PC-3 (cell line): Measurements from ENCODE around the gene MASP1. TPM values are rescaled to one million over a fixed set of nuclear protein-coding genes. Genes with fewer than 3 reads are reported as not detected.

ENCODE experiments used
- ATAC-seq: fragments of 200-7000 bp; cut with Tn5 transposase; 2 replicates; pipeline ENCODE4 v1.9.1; 2020; ENCODE audit warnings: mild to moderate bottlenecking, moderate library complexity
- BruUV-seq: library from RNA; stranded (reverse); fragments of 400-500 nt; replicated peaks from 2 replicates; lab custom pipeline; 2021; lab: Mats Ljungman, UMichigan
- CTCF ChIA-PET: fragments of 300-600 bp; sonication (Branson Sonifier 250); formaldehyde crosslinking; loops from one replicate; lab custom pipeline; 2022; ENCODE audit warnings: antibody characterized with exemption; lab: Charles Lee
- POLR2A ChIA-PET: fragments of 300-600 bp; sonication (Branson Sonifier 250); formaldehyde crosslinking; loops from one replicate; lab custom pipeline; 2022; ENCODE audit warnings: antibody characterized with exemption; ENCODE audit not compliant: unreplicated experiment; lab: Charles Lee
- DNase-seq: peaks from one replicate; pipeline ENCODE4 v3.0.0-alpha.2; 2015
- H2AFZ ChIP-seq: fragments of 300-600 bp; sonication (generic); 2 replicates; pipeline ENCODE4 v1.6.0; 2016; ENCODE audit warnings: antibody characterized with exemption, low read length
- H3F3A ChIP-seq: fragments of 300-600 bp; sonication (generic); one replicate; pipeline ENCODE4 v1.6.0; 2017; ENCODE audit warnings: antibody characterized with exemption, low read length, control low read depth, mild to moderate bottlenecking; ENCODE audit not compliant: unreplicated experiment
- H3K27ac ChIP-seq: fragments of 300-600 bp; sonication (generic); 2 replicates; pipeline ENCODE4 v1.5.1; 2016; ENCODE audit warnings: mild to moderate bottlenecking, low read length
- H3K27me3 ChIP-seq: fragments of 300-600 bp; sonication (generic); 2 replicates; pipeline ENCODE4 v1.6.1; 2016; ENCODE audit warnings: low read length, mixed read lengths
- H3K36me3 ChIP-seq: fragments of 300-600 bp; sonication (generic); 2 replicates; pipeline ENCODE4 v1.6.1; 2016; ENCODE audit warnings: low read depth, mixed run types, low read length, mixed read lengths
- H3K4me1 ChIP-seq: fragments of 300-600 bp; sonication (generic); 2 replicates; pipeline ENCODE4 v1.5.1; 2016; ENCODE audit warnings: low read length; ENCODE audit not compliant: insufficient read depth
- H3K4me2 ChIP-seq: fragments of 300-600 bp; sonication (generic); 2 replicates; pipeline ENCODE4 v1.6.0; 2016; ENCODE audit warnings: low read length
- H3K4me3 ChIP-seq: fragments of 300-600 bp; sonication (generic); 2 replicates; pipeline ENCODE4 v1.5.1; 2016; ENCODE audit warnings: mild to moderate bottlenecking, low read length, mixed read lengths
- H3K79me2 ChIP-seq: fragments of 300-600 bp; sonication (generic); 2 replicates; pipeline ENCODE4 v1.6.1; 2017; ENCODE audit warnings: low read length, mixed read lengths
- H3K9ac ChIP-seq: fragments of 300-600 bp; sonication (generic); 2 replicates; pipeline ENCODE4 v1.6.0; 2016; ENCODE audit warnings: mild to moderate bottlenecking, low read length
- H3K9me2 ChIP-seq: fragments of 300-600 bp; sonication (generic); replicated peaks from 2 replicates; pipeline ENCODE4 v1.6.1; 2016; ENCODE audit warnings: mixed run types, low read length, mixed read lengths
- H3K9me3 ChIP-seq: fragments of 300-600 bp; sonication (generic); 2 replicates; pipeline ENCODE4 v1.6.1; 2016; ENCODE audit warnings: low read length, mixed read lengths
- H4K20me1 ChIP-seq: fragments of 300-600 bp; sonication (generic); 2 replicates; pipeline ENCODE4 v1.6.1; 2016; ENCODE audit warnings: low read length, mixed read lengths
- EZH2 ChIP-seq: fragments of 300-600 bp; sonication (generic); IDR thresholded peaks from one replicate; pipeline ENCODE4 v1.6.1; 2017; ENCODE audit warnings: antibody characterized with exemption, mild to moderate bottlenecking, low read length; ENCODE audit not compliant: unreplicated experiment
- EZH2phosphoT487 ChIP-seq: fragments of 300-600 bp; sonication (generic); IDR thresholded peaks from 2 replicates; pipeline ENCODE4 v1.6.1; 2018; ENCODE audit warnings: mild to moderate bottlenecking, antibody characterized with exemption, low read length, borderline replicate concordance
- intact Hi-C: fragments of 100-400 bp; cut with micrococcal nuclease; formaldehyde crosslinking; loops from 2 replicates; pipeline ENCODE4 v1.9.0; 2023
- total RNA-seq: library from RNA; depleted of rRNA; stranded (reverse); fragments of >200 nt; gene quantifications from 2 replicates; pipeline ENCODE4 v1.2.3, GENCODE V29; 2014
- TF ChIP-seq, protein P1 (sequence below): fragments of 300-600 bp; sonication (generic); conservative IDR thresholded peaks from 2 replicates; pipeline ENCODE4 v1.5.1; 2017; ENCODE audit warnings: antibody characterized with exemption, low read depth, mild to moderate bottlenecking, low read length

Gene MASP1
- total RNA-seq, 1 experiment from 2014 or later = 0.07 TPM

DNA sequence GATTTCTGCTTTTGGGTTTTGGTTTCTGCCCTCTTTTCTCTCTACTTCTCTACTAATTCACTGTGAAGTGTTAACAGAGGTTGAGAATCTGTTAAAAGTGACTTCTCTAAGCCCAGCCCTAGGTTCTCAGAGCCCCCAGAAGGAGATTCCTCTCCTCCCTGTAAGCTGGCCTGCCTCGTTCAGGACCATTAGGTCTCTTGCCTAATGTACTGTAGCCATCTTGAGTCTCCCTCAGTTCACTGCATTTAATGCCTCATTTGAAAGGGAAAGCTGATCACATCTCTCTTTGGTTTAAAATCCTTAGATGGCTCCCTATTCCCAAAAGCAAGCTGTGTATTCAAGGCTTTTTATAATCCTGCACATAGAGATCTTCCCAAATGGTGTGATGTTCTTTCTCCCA, 77.9 kb downstream of the MASP1 start:
- H3K9me3 ChIP-seq = no peaks in the 10 kb centered on the region
- TF ChIP-seq, protein P1, sequence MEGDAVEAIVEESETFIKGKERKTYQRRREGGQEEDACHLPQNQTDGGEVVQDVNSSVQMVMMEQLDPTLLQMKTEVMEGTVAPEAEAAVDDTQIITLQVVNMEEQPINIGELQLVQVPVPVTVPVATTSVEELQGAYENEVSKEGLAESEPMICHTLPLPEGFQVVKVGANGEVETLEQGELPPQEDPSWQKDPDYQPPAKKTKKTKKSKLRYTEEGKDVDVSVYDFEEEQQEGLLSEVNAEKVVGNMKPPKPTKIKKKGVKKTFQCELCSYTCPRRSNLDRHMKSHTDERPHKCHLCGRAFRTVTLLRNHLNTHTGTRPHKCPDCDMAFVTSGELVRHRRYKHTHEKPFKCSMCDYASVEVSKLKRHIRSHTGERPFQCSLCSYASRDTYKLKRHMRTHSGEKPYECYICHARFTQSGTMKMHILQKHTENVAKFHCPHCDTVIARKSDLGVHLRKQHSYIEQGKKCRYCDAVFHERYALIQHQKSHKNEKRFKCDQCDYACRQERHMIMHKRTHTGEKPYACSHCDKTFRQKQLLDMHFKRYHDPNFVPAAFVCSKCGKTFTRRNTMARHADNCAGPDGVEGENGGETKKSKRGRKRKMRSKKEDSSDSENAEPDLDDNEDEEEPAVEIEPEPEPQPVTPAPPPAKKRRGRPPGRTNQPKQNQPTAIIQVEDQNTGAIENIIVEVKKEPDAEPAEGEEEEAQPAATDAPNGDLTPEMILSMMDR = no peak
- TF ChIP-seq EZH2 (no peak), EZH2phosphoT487 (no peak)
- ChIA-PET POLR2A (no interaction called here), CTCF (no interaction called here)
- no peaks in the 10 kb centered on the region for H3K79me2 ChIP-seq
- DNase-seq (no peak), ATAC-seq (no peak)
- H3K9ac ChIP-seq = no peak overlapping the region
- H2AFZ ChIP-seq = no peak overlapping the region
- H3K4me2 ChIP-seq = no peak overlapping the region
- no peaks in the 10 kb centered on the region for H3K9me2 ChIP-seq
- H3K27ac ChIP-seq = no peak overlapping the region
- no peaks in the 10 kb centered on the region for H3K36me3 ChIP-seq
- H3K4me1 ChIP-seq = peaks cover 9% of the 10 kb centered on the region
- no peaks in the 10 kb centered on the region for H4K20me1 ChIP-seq
- no peaks in the 10 kb centered on the region for H3K27me3 ChIP-seq
- no peaks in the 10 kb centered on the region for H3F3A ChIP-seq
- no peak overlapping the region for H3K4me3 ChIP-seq
- BruUV-seq = no TSS peak
- intact Hi-C loops = no loop called here

DNA sequence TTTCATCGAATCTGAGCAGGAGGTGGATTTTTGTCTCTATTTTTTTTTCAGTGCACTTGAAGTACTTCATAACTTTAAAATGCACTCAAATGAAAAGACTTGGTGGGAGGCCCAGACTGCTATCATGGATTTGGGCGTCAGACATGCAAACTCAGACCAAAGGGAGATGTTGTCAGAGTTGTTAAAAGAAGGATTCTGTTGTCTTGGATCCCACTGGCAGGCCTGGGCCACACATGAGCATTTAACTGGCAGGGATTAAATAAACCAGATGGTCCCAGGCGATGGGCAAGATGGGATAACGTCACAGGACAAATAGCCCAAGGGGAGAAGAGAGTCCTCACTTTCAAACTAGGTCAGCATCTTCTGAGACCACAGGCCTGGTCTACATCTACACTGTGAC, 78.8 kb downstream of the MASP1 start:
- Histone ChIP-seq H4K20me1 (no peaks in the 10 kb centered on the region), H3K79me2 (no peaks in the 10 kb centered on the region), H2AFZ (no peak overlapping the region), H3K4me3 (no peak overlapping the region), H3F3A (peaks cover 2% of the 10 kb centered on the region), H3K9me2 (no peaks in the 10 kb centered on the region), H3K27me3 (no peaks in the 10 kb centered on the region), H3K9ac (no peak overlapping the region), H3K27ac (no peak overlapping the region), H3K9me3 (peaks cover 3% of the 10 kb centered on the region), H3K4me2 (no peak overlapping the region), H3K4me1 (peaks cover 15% of the 10 kb centered on the region), H3K36me3 (no peaks in the 10 kb centered on the region)
- CTCF ChIA-PET = no interaction called here
- BruUV-seq = no TSS peak
- TF ChIP-seq, protein P1 = no peak
- TF ChIP-seq EZH2 = no peak
- no peak for TF ChIP-seq EZH2phosphoT487
- intact Hi-C loops = no loop called here
- POLR2A ChIA-PET = no interaction called here
- DNase-seq (no peak), ATAC-seq (no peak)

DNA sequence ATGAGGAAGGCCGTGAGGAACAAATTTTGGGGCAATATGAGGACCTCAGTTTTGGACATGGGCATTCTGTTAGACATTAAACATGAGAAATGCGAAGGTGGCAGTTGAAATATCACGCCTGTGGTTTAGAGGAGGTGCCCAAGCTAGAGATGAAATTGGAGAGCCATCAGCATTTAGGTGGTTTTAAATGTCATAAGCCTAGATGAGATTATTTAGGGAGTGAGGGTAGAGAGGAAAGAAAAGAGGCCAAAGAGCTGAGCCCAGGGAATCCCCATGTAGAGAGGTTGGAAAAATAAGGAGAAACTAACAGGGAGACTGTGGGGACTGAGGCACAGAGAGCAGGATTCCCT, 79.4 kb downstream of the MASP1 start:
- no peak for ATAC-seq
- H3K27ac ChIP-seq = no peak overlapping the region
- CTCF ChIA-PET = no interaction called here
- no peak overlapping the region for H3K9ac ChIP-seq
- no peak overlapping the region for H3K4me2 ChIP-seq
- H3K36me3 ChIP-seq = peaks cover 2% of the 10 kb centered on the region; the same call in 1 of the 2 replicates
- no peak overlapping the region for H2AFZ ChIP-seq
- no peaks in the 10 kb centered on the region for H3K79me2 ChIP-seq
- no peaks in the 10 kb centered on the region for H3K27me3 ChIP-seq
- intact Hi-C loops = no loop called here
- POLR2A ChIA-PET = no interaction called here
- H4K20me1 ChIP-seq = no peaks in the 10 kb centered on the region
- H3K4me1 ChIP-seq = peaks cover 17% of the 10 kb centered on the region
- BruUV-seq = no TSS peak
- peaks cover 8% of the 10 kb centered on the region for H3K9me3 ChIP-seq
- TF ChIP-seq, protein P1 = no peak
- TF ChIP-seq EZH2phosphoT487 (no peak), EZH2 (no peak)
- H3F3A ChIP-seq = peaks cover 6% of the 10 kb centered on the region
- no peak overlapping the region for H3K4me3 ChIP-seq
- no peaks in the 10 kb centered on the region for H3K9me2 ChIP-seq
- no peak for DNase-seq
